Tibial nerve (tissue), 3 donors: ENCODE measurements around the gene CTTNBP2.

ENCODE experiments used
- CTCF ChIP-seq, 5 experiments: fragments of 200-600 bp in 3 of 5; fragments of 450-650 bp in 2 of 5; sonication (generic) in 3 of 5; IDR thresholded peaks; one replicate each; pipeline ENCODE4 v1.5.1; 2016 to 2019; ENCODE audit warnings: antibody characterized with exemption in 5 of 5, mild to moderate bottlenecking in 3 of 5, moderate library complexity in 2 of 5
- POLR2A ChIP-seq, 2 donors: fragments of 450-650 bp; IDR thresholded peaks; one replicate each; pipeline ENCODE4 v1.6.1; 2017; ENCODE audit warnings: antibody characterized with exemption in 2 of 2, mild to moderate bottlenecking in 2 of 2, moderate library complexity in 2 of 2

DNA sequence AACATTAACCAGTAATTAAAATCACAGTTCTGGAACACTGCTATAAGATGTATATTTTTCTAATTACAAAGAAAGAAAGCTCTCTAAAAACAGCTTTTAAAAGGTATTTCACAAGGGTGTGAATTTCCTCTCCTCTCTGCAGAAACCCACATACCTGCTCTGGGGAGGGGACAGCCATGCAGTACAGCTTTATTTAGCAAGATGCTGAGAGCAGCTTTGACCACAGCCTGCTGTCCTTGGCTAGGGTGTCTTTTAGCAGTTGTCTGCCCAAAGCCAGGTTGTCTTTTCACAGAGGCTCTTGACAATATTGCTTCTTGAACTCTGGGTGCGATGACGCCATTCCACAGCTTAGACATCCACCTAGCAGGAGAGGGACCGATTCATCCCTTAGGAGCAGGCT is 148.3 kb downstream of the CTTNBP2 start:
- TF ChIP-seq CTCF (IDR thresholded peaks at IDR 0.05) (no peak), POLR2A (IDR thresholded peaks at IDR 0.05) (no peak)
